Measurements from ENCODE around the gene PRLR. TPM values are rescaled to one million over a fixed set of nuclear protein-coding genes. Genes with fewer than 3 reads are reported as not detected.

The PRLR gene
- total RNA-seq = not detected

GRCh38 chr5:35230038-35230611 lies at the start of gene PRLR:
TSS of gene PRLR (minus strand) at chr5:35230487. CDS start at chr5:35089620, 140,867 bp downstream.
- Mint-ChIP-seq H3K4me3 (peak within 1 kb of the TSS; percentile 32), H3K9me3 (ENCODE audit: insufficient read depth) (no peaks in the 10 kb centered on the region), H3K27ac (no peak within 1 kb of the TSS), H3K4me1 (ENCODE audit: low read depth) (peaks cover 7% of the 10 kb centered on the region), H3K27me3 (ENCODE audit: low read depth) (peaks cover 45% of the 10 kb centered on the region), H3K36me3 (ENCODE audit: low read depth) (no peaks in the 10 kb centered on the region)
- POLR2A ChIA-PET = no interaction called here
- ATAC-seq = peak; percentile 15
- CTCF ChIA-PET = no interaction called here
- no peak for DNase-seq

- no peaks in the 10 kb centered on the region for H3K36me3 Mint-ChIP-seq (ENCODE audit: low read depth)
- no peak overlapping the region for H3K4me3 Mint-ChIP-seq
- no peak overlapping the region for H3K27ac Mint-ChIP-seq
- no peaks in the 10 kb centered on the region for H3K27me3 Mint-ChIP-seq (ENCODE audit: low read depth)
- no peaks in the 10 kb centered on the region for H3K4me1 Mint-ChIP-seq (ENCODE audit: low read depth)
- POLR2A ChIA-PET = no interaction called here
- no peak for ATAC-seq
- CTCF ChIA-PET = no interaction called here
- H3K9me3 Mint-ChIP-seq (ENCODE audit: insufficient read depth) = no peaks in the 10 kb centered on the region
- DNase-seq = no peak
These were observed 44.7 kb upstream of the PRLR start for GRCh38 chr5:35274839-35275509.

GRCh38 chr5:35269006-35269405 lies 38.7 kb upstream of the PRLR start:
- no peak for ATAC-seq
- ChIA-PET CTCF (no interaction called here), POLR2A (no interaction called here)
- peaks cover 2% of the 10 kb centered on the region for H3K27me3 Mint-ChIP-seq (ENCODE audit: low read depth)
- no peaks in the 10 kb centered on the region for H3K4me1 Mint-ChIP-seq (ENCODE audit: low read depth)
- H3K27ac Mint-ChIP-seq = no peak overlapping the region
- H3K36me3 Mint-ChIP-seq (ENCODE audit: low read depth) = no peaks in the 10 kb centered on the region
- H3K4me3 Mint-ChIP-seq = no peak overlapping the region
- no peak for DNase-seq
- H3K9me3 Mint-ChIP-seq (ENCODE audit: insufficient read depth) = no peaks in the 10 kb centered on the region

- DNase-seq = no peak
- H3K27me3 Mint-ChIP-seq (ENCODE audit: low read depth) = peaks cover 2% of the 10 kb centered on the region
- no peak overlapping the region for H3K4me3 Mint-ChIP-seq
- H3K4me1 Mint-ChIP-seq (ENCODE audit: low read depth) = no peaks in the 10 kb centered on the region
- CTCF ChIA-PET = no interaction called here
- no peak for ATAC-seq
- no peak overlapping the region for H3K27ac Mint-ChIP-seq
- no peaks in the 10 kb centered on the region for H3K9me3 Mint-ChIP-seq (ENCODE audit: insufficient read depth)
- POLR2A ChIA-PET = no interaction called here
- H3K36me3 Mint-ChIP-seq (ENCODE audit: low read depth) = no peaks in the 10 kb centered on the region
These were observed 36.0 kb upstream of the PRLR start for GRCh38 chr5:35266276-35266675.

- Mint-ChIP-seq H3K9me3 (ENCODE audit: insufficient read depth) (no peaks in the 10 kb centered on the region), H3K4me1 (ENCODE audit: low read depth) (no peaks in the 10 kb centered on the region), H3K27ac (no peak overlapping the region), H3K36me3 (ENCODE audit: low read depth) (no peaks in the 10 kb centered on the region), H3K27me3 (ENCODE audit: low read depth) (peaks cover 2% of the 10 kb centered on the region), H3K4me3 (no peak overlapping the region)
- DNase-seq (no peak), ATAC-seq (no peak)
- POLR2A ChIA-PET = no interaction called here
- CTCF ChIA-PET = no interaction called here
These were observed 34.2 kb upstream of the PRLR start for GRCh38 chr5:35264509-35264908.

- DNase-seq = no peak
- no peak for ATAC-seq
- H3K9me3 Mint-ChIP-seq (ENCODE audit: insufficient read depth) = no peaks in the 10 kb centered on the region
- ChIA-PET CTCF (no interaction called here), POLR2A (no interaction called here)
- H3K27ac Mint-ChIP-seq = no peak overlapping the region
- no peaks in the 10 kb centered on the region for H3K36me3 Mint-ChIP-seq (ENCODE audit: low read depth)
- H3K4me1 Mint-ChIP-seq (ENCODE audit: low read depth) = no peaks in the 10 kb centered on the region
- H3K27me3 Mint-ChIP-seq (ENCODE audit: low read depth) = peaks cover 2% of the 10 kb centered on the region
- no peak overlapping the region for H3K4me3 Mint-ChIP-seq
These were observed 33.1 kb upstream of the PRLR start for GRCh38 chr5:35263266-35263877.

- ChIA-PET POLR2A (no interaction called here), CTCF (no interaction called here)
- Mint-ChIP-seq H3K9me3 (ENCODE audit: insufficient read depth) (peaks cover 13% of the 10 kb centered on the region), H3K36me3 (ENCODE audit: low read depth) (no peaks in the 10 kb centered on the region), H3K27ac (no peak overlapping the region), H3K27me3 (ENCODE audit: low read depth) (no peaks in the 10 kb centered on the region), H3K4me3 (no peak overlapping the region), H3K4me1 (ENCODE audit: low read depth) (no peaks in the 10 kb centered on the region)
- ATAC-seq (no peak), DNase-seq (no peak)
These were observed 23.3 kb upstream of the PRLR start for GRCh38 chr5:35253582-35253981.

- CTCF ChIA-PET = no interaction called here
- Mint-ChIP-seq H3K9me3 (ENCODE audit: insufficient read depth) (peaks cover 13% of the 10 kb centered on the region), H3K27ac (no peak overlapping the region), H3K36me3 (ENCODE audit: low read depth) (no peaks in the 10 kb centered on the region), H3K4me3 (no peak overlapping the region), H3K27me3 (ENCODE audit: low read depth) (no peaks in the 10 kb centered on the region), H3K4me1 (ENCODE audit: low read depth) (no peaks in the 10 kb centered on the region)
- ATAC-seq (no peak), DNase-seq (no peak)
- POLR2A ChIA-PET = no interaction called here
These were observed 22.7 kb upstream of the PRLR start for GRCh38 chr5:35252963-35253362.

- Mint-ChIP-seq H3K4me1 (ENCODE audit: low read depth) (no peaks in the 10 kb centered on the region), H3K27ac (no peak overlapping the region), H3K9me3 (ENCODE audit: insufficient read depth) (peaks cover 10% of the 10 kb centered on the region), H3K27me3 (ENCODE audit: low read depth) (no peaks in the 10 kb centered on the region), H3K36me3 (ENCODE audit: low read depth) (no peaks in the 10 kb centered on the region), H3K4me3 (no peak overlapping the region)
- ATAC-seq (no peak), DNase-seq (no peak)
- CTCF ChIA-PET = no interaction called here
- POLR2A ChIA-PET = no interaction called here
These were observed 18.8 kb upstream of the PRLR start for GRCh38 chr5:35248843-35249780.

GRCh38 chr5:35247648-35248034 lies 17.4 kb upstream of the PRLR start:
- no peak overlapping the region for H3K27ac Mint-ChIP-seq
- no peaks in the 10 kb centered on the region for H3K4me1 Mint-ChIP-seq (ENCODE audit: low read depth)
- DNase-seq (no peak), ATAC-seq (no peak)
- ChIA-PET POLR2A (no interaction called here), CTCF (no interaction called here)
- H3K27me3 Mint-ChIP-seq (ENCODE audit: low read depth) = no peaks in the 10 kb centered on the region
- no peaks in the 10 kb centered on the region for H3K36me3 Mint-ChIP-seq (ENCODE audit: low read depth)
- H3K9me3 Mint-ChIP-seq (ENCODE audit: insufficient read depth) = no peaks in the 10 kb centered on the region
- H3K4me3 Mint-ChIP-seq = no peak overlapping the region

- no peaks in the 10 kb centered on the region for H3K27me3 Mint-ChIP-seq (ENCODE audit: low read depth)
- no peaks in the 10 kb centered on the region for H3K4me1 Mint-ChIP-seq (ENCODE audit: low read depth)
- no peak overlapping the region for H3K4me3 Mint-ChIP-seq
- DNase-seq = no peak
- ChIA-PET CTCF (no interaction called here), POLR2A (no interaction called here)
- no peaks in the 10 kb centered on the region for H3K9me3 Mint-ChIP-seq (ENCODE audit: insufficient read depth)
- no peak for ATAC-seq
- H3K36me3 Mint-ChIP-seq (ENCODE audit: low read depth) = no peaks in the 10 kb centered on the region
- H3K27ac Mint-ChIP-seq = no peak overlapping the region
These were observed 16.8 kb upstream of the PRLR start for GRCh38 chr5:35246900-35247647.

- Mint-ChIP-seq H3K9me3 (ENCODE audit: insufficient read depth) (no peaks in the 10 kb centered on the region), H3K4me1 (ENCODE audit: low read depth) (no peaks in the 10 kb centered on the region), H3K4me3 (no peak overlapping the region), H3K27ac (no peak overlapping the region), H3K27me3 (ENCODE audit: low read depth) (no peaks in the 10 kb centered on the region), H3K36me3 (ENCODE audit: low read depth) (no peaks in the 10 kb centered on the region)
- ChIA-PET POLR2A (no interaction called here), CTCF (no interaction called here)
- no peak for DNase-seq
- ATAC-seq = no peak
These were observed 16.1 kb upstream of the PRLR start for GRCh38 chr5:35246411-35246810.
